Keratinocyte (primary cell): ENCODE results near the gene UMAD1. TPM values are rescaled to one million over a fixed set of nuclear protein-coding genes. Genes with fewer than 3 reads are reported as not detected.

ENCODE experiments used
- DNase-seq: peaks from one replicate; pipeline ENCODE4 v3.0.0-alpha.2; 2011; ENCODE audit warnings: low read depth, missing footprints, low spot score
- FAIRE-seq: peaks from 2 replicates; lab custom pipeline; 2011; peaks lifted over from hg19 to GRCh38; lab: Jason Lieb, UNC
- H2AFZ ChIP-seq: 2 replicates; pipeline ENCODE4 v1.6.0; 2012; ENCODE audit warnings: low read length, control low read depth, inconsistent platforms; ENCODE audit not compliant: control insufficient read depth
- H3K27ac ChIP-seq: 2 replicates; pipeline ENCODE4 v1.5.1; 2011; ENCODE audit warnings: low read length; ENCODE audit not compliant: control insufficient read depth, insufficient read depth
- H3K27me3 ChIP-seq: 3 replicates; pipeline ENCODE4 v1.6.0; 2011; ENCODE audit warnings: low read length; ENCODE audit not compliant: control insufficient read depth, insufficient read depth; ENCODE audit errors: extremely low read depth
- H3K36me3 ChIP-seq, 2 experiments: 2 replicates in 1 of 2; 3 replicates in 1 of 2; pipeline ENCODE4 v1.5.1; 2011; ENCODE audit warnings: low read length in 2 of 2, mild to moderate bottlenecking in 1 of 2; ENCODE audit not compliant: control insufficient read depth in 2 of 2, insufficient read depth in 2 of 2; ENCODE audit errors: extremely low read depth in 1 of 2
- H3K4me1 ChIP-seq: 3 replicates; pipeline ENCODE4 v1.5.1; 2011; ENCODE audit warnings: low read length; ENCODE audit not compliant: control insufficient read depth, insufficient read depth; ENCODE audit errors: extremely low read depth
- H3K4me2 ChIP-seq: 3 replicates; pipeline ENCODE4 v1.6.0; 2011; ENCODE audit warnings: low read depth, low read length; ENCODE audit not compliant: control insufficient read depth, insufficient read depth; ENCODE audit errors: extremely low read depth
- H3K4me3 ChIP-seq, 3 experiments: fragments of 200-600 bp in 1 of 3; sonication (generic) in 1 of 3; 2 replicates in 2 of 3; 3 replicates in 1 of 3; pipeline ENCODE4 v1.5.1; 2011 to 2016; ENCODE audit warnings: low read length in 3 of 3, mild to moderate bottlenecking in 3 of 3, control low read depth in 2 of 3, inconsistent platforms in 1 of 3, low read depth in 1 of 3, mixed read lengths in 1 of 3, mixed run types in 1 of 3, moderate library complexity in 1 of 3; ENCODE audit not compliant: control insufficient read depth in 2 of 3, insufficient read depth in 2 of 3; ENCODE audit errors: extremely low read depth in 1 of 3
- H3K79me2 ChIP-seq: 2 replicates; pipeline ENCODE4 v1.6.0; 2012; ENCODE audit warnings: low read length; ENCODE audit not compliant: control insufficient read depth, insufficient read depth
- H3K9ac ChIP-seq: 3 replicates; pipeline ENCODE4 v1.6.0; 2011; ENCODE audit warnings: low read length; ENCODE audit not compliant: control insufficient read depth, insufficient read depth; ENCODE audit errors: extremely low read depth
- H3K9me1 ChIP-seq: 3 replicates; pipeline ENCODE4 v1.6.0; 2011; ENCODE audit warnings: low read length; ENCODE audit not compliant: control insufficient read depth, insufficient read depth; ENCODE audit errors: extremely low read depth
- H3K9me3 ChIP-seq: 2 replicates; pipeline ENCODE4 v1.5.1; 2012; ENCODE audit warnings: low read depth, low read length; ENCODE audit not compliant: control insufficient read depth
- H4K20me1 ChIP-seq: 3 replicates; pipeline ENCODE4 v1.6.0; 2011; ENCODE audit warnings: low read length; ENCODE audit not compliant: control insufficient read depth, insufficient read depth; ENCODE audit errors: extremely low read depth
- EZH2 ChIP-seq: IDR thresholded peaks from one replicate; pipeline ENCODE4 v1.6.1; 2012; ENCODE audit warnings: inconsistent platforms, mild to moderate bottlenecking, low read length, moderate library complexity
- dilution Hi-C: fragments of 300-500 bp; cut with MboI; formaldehyde crosslinking; loops from one replicate; pipeline ENCODE4 v1.7.0; 2020; ENCODE audit warnings: low sequenced_read_pairs; ENCODE audit not compliant: extremely low pct_ligation_motif_present
- polyA plus RNA-seq, 5 experiments: library from polyadenylated mRNA; depleted of rRNA in 3 of 5; stranded (reverse) in 3 of 5; stranded (forward) in 1 of 5; unstranded in 1 of 5; fragments of >200 nt; gene quantifications; 1 replicate in 1 of 5; 2 replicates in 3 of 5; 3 replicates in 1 of 5; pipeline versions ENCODE4 v1.2.1 to v1.2.3, GENCODE V29; 2011 to 2012; ENCODE audit warnings: missing spikeins in 2 of 5, low read depth in 1 of 5, low replicate concordance in 1 of 5
- TF ChIP-seq, protein P1 (sequence below), 3 experiments: IDR thresholded peaks in 1 of 3; conservative IDR thresholded peaks in 1 of 3; optimal IDR thresholded peaks in 1 of 3; 2 replicates in 2 of 3; 3 replicates in 1 of 3; pipeline versions ENCODE3 to v1.5.1; 2011; ENCODE audit warnings: low read length in 3 of 3, mild to moderate bottlenecking in 3 of 3, moderate library complexity in 2 of 3, control low read depth in 1 of 3, inconsistent platforms in 1 of 3; ENCODE audit not compliant: insufficient read depth in 2 of 3; ENCODE audit errors: extremely low read depth in 1 of 3

The UMAD1 gene
- polyA plus RNA-seq, 1 donor (not counting 4 experiments of a cell fraction or from before 2014, with no cell fraction given): 18.2 TPM

DNA sequence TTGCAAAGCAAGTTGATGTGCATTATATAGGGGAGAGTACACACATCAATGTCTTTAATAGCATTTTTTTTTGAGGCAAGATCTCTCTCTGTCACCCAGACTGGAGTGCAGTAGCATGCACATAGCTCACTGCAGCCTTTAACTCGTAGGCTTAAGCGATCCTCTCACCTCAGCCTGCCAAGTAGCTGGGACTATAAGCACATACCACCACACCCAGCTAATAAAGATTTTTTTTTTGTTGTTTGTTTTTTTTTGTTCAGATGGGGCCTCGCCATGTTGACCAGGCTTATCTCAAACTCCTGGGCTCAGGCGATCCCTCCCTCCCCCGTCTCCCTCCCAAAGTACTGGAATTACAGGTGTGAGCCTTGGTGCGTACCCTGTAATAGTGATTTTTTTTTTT is 1.5 kb downstream of the UMAD1 start:
- Histone ChIP-seq H4K20me1 (no peaks in the 10 kb centered on the region), H3K4me2 (peak overlapping the region; percentile 84), H3K9ac (no peak overlapping the region), H3K9me3 (no peaks in the 10 kb centered on the region), H3K36me3 (no peaks in the 10 kb centered on the region), H3K27ac (no peak overlapping the region), H3K4me3 (peak overlapping the region in 1 of 3 experiments; percentile 88), H2AFZ (no peak overlapping the region), H3K27me3 (no peaks in the 10 kb centered on the region), H3K4me1 (peaks cover 11% of the 10 kb centered on the region), H3K79me2 (peaks cover 14% of the 10 kb centered on the region), H3K9me1 (no peaks in the 10 kb centered on the region)
- dilution Hi-C loops: no loop called here
- no peak for DNase-seq
- no peak for FAIRE-seq
- TF ChIP-seq, protein P1, sequence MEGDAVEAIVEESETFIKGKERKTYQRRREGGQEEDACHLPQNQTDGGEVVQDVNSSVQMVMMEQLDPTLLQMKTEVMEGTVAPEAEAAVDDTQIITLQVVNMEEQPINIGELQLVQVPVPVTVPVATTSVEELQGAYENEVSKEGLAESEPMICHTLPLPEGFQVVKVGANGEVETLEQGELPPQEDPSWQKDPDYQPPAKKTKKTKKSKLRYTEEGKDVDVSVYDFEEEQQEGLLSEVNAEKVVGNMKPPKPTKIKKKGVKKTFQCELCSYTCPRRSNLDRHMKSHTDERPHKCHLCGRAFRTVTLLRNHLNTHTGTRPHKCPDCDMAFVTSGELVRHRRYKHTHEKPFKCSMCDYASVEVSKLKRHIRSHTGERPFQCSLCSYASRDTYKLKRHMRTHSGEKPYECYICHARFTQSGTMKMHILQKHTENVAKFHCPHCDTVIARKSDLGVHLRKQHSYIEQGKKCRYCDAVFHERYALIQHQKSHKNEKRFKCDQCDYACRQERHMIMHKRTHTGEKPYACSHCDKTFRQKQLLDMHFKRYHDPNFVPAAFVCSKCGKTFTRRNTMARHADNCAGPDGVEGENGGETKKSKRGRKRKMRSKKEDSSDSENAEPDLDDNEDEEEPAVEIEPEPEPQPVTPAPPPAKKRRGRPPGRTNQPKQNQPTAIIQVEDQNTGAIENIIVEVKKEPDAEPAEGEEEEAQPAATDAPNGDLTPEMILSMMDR (optimal IDR thresholded peaks at IDR 0.05 in 1 of 3, IDR thresholded peaks at IDR 0.05 in 1 of 3, conservative IDR thresholded peaks at IDR 0.05 in 1 of 3; ENCODE audit: extremely low read depth in 1 of 3, insufficient read depth in 2 of 3, low read length in 3 of 3): no peak
- no peak for TF ChIP-seq EZH2

- dilution Hi-C loops: no loop called here
- DNase-seq (no peak), FAIRE-seq (no peak)
- H3K27me3 ChIP-seq: no peaks in the 10 kb centered on the region
- H3K4me3 ChIP-seq: no peak overlapping the region
- no peaks in the 10 kb centered on the region for H3K9me3 ChIP-seq
- H3K4me2 ChIP-seq: no peak overlapping the region
- no peak for TF ChIP-seq EZH2
- TF ChIP-seq, protein P1 (optimal IDR thresholded peaks at IDR 0.05 in 1 of 3, IDR thresholded peaks at IDR 0.05 in 1 of 3, conservative IDR thresholded peaks at IDR 0.05 in 1 of 3; ENCODE audit: extremely low read depth in 1 of 3, insufficient read depth in 2 of 3, low read length in 3 of 3): no peak
- H3K4me1 ChIP-seq: no peaks in the 10 kb centered on the region
- H3K9ac ChIP-seq: no peak overlapping the region
- no peak overlapping the region for H2AFZ ChIP-seq
- H3K9me1 ChIP-seq: peaks cover 2% of the 10 kb centered on the region
- H3K36me3 ChIP-seq: no peaks in the 10 kb centered on the region
- peaks cover 9% of the 10 kb centered on the region for H3K79me2 ChIP-seq
- H4K20me1 ChIP-seq: no peaks in the 10 kb centered on the region
- H3K27ac ChIP-seq: no peak overlapping the region
Measured at GRCh38 chr7:7647495-7648036, 7.0 kb downstream of the UMAD1 start.
